GM23338 (cell line): ENCODE results near the gene COL4A1. TPM values are rescaled to one million over a fixed set of nuclear protein-coding genes. Genes with fewer than 3 reads are reported as not detected.

Experiments
- ATAC-seq: fragments of 200-7000 bp; cut with Tn5 transposase; 3 replicates; pipeline ENCODE4 v1.9.1; 2020
- DNase-seq: peaks from one replicate; pipeline ENCODE4 v3.0.0-alpha.2; 2015; ENCODE audit warnings: low spot score
- H2AFZ ChIP-seq: fragments of 200-600 bp; sonication (generic); 2 replicates; pipeline ENCODE4 v1.8.0; 2016; ENCODE audit warnings: antibody characterized with exemption, mild to moderate bottlenecking, moderate library complexity
- H3F3A ChIP-seq: fragments of 200-600 bp; sonication (generic); replicated peaks from 2 replicates; pipeline ENCODE4 v1.8.0; 2017; ENCODE audit warnings: antibody characterized with exemption, mixed run types, low read depth
- H3K27ac ChIP-seq: fragments of 200-600 bp; sonication (generic); 2 replicates; pipeline ENCODE4 v1.6.1; 2016; ENCODE audit warnings: low read depth
- H3K27me3 ChIP-seq: fragments of 200-600 bp; sonication (generic); 2 replicates; pipeline ENCODE4 v1.8.0; 2016; ENCODE audit warnings: mild to moderate bottlenecking, mixed run types, moderate library complexity; ENCODE audit not compliant: insufficient read depth
- H3K36me3 ChIP-seq: fragments of 200-600 bp; sonication (generic); 2 replicates; pipeline ENCODE4 v1.8.0; 2016; ENCODE audit warnings: mild to moderate bottlenecking; ENCODE audit not compliant: insufficient read depth
- H3K4me1 ChIP-seq: fragments of 200-600 bp; sonication (generic); 2 replicates; pipeline ENCODE4 v1.8.0; 2016; ENCODE audit warnings: mild to moderate bottlenecking, moderate library complexity; ENCODE audit not compliant: insufficient read depth
- H3K4me2 ChIP-seq: fragments of 200-600 bp; sonication (generic); 2 replicates; pipeline ENCODE4 v1.7.1; 2017; ENCODE audit warnings: mixed run types
- H3K4me3 ChIP-seq: fragments of 200-600 bp; sonication (generic); 2 replicates; pipeline ENCODE4 v1.6.1; 2016; ENCODE audit warnings: mixed run types
- H3K79me2 ChIP-seq: fragments of 200-600 bp; sonication (generic); replicated peaks from 2 replicates; pipeline ENCODE4 v1.8.0; 2017; ENCODE audit warnings: mild to moderate bottlenecking; ENCODE audit not compliant: insufficient read depth
- H3K9me2 ChIP-seq: fragments of 200-600 bp; sonication (generic); 2 replicates; pipeline ENCODE4 v1.8.0; 2017; ENCODE audit not compliant: insufficient read depth
- H4K20me1 ChIP-seq: fragments of 200-600 bp; sonication (generic); replicated peaks from 2 replicates; pipeline ENCODE4 v1.8.0; 2017; ENCODE audit warnings: mild to moderate bottlenecking; ENCODE audit not compliant: insufficient read depth
- H3K27ac Mint-ChIP-seq: 2 replicates; pipeline ENCODE4 v1.8.0; 2020; ENCODE audit warnings: inconsistent platforms, mild to moderate bottlenecking, moderate library complexity, mixed read lengths
- H3K27me3 Mint-ChIP-seq: 3 replicates; pipeline ENCODE4 v1.8.0; 2022; ENCODE audit warnings: low read depth, mild to moderate bottlenecking, moderate library complexity, mixed read lengths, inconsistent platforms; ENCODE audit not compliant: insufficient read depth, poor library complexity
- H3K36me3 Mint-ChIP-seq: 3 replicates; pipeline ENCODE4 v1.8.0; 2021; ENCODE audit warnings: low read depth, mild to moderate bottlenecking, inconsistent platforms, moderate library complexity, mixed read lengths
- H3K4me1 Mint-ChIP-seq: 3 replicates; pipeline ENCODE4 v1.8.0; 2020; ENCODE audit warnings: mild to moderate bottlenecking, inconsistent platforms, mixed read lengths
- H3K4me3 Mint-ChIP-seq: 3 replicates; pipeline ENCODE4 v1.8.0; 2021; ENCODE audit warnings: moderate library complexity, mild to moderate bottlenecking, inconsistent platforms, mixed read lengths
- H3K9me3 Mint-ChIP-seq: 3 replicates; pipeline ENCODE4 v1.8.0; 2020; ENCODE audit warnings: moderate library complexity, mild to moderate bottlenecking, inconsistent platforms, mixed read lengths
- EZH2phosphoT487 ChIP-seq: fragments of 200-600 bp; sonication (generic); IDR thresholded peaks from one replicate; pipeline ENCODE4 v1.8.1; 2018; ENCODE audit warnings: antibody characterized with exemption; ENCODE audit not compliant: unreplicated experiment
- JUNB ChIP-seq: IDR thresholded peaks from one replicate; pipeline ENCODE4 v1.6.1; 2016; ENCODE audit warnings: antibody characterized with exemption; ENCODE audit not compliant: unreplicated experiment
- POLR2AphosphoS5 ChIP-seq: IDR thresholded peaks from 2 replicates; pipeline ENCODE4 v1.6.1; 2016; ENCODE audit warnings: antibody characterized with exemption, low read depth
- STAT1 ChIP-seq: IDR thresholded peaks from one replicate; pipeline ENCODE4 v1.6.1; 2016; ENCODE audit warnings: antibody characterized with exemption; ENCODE audit not compliant: unreplicated experiment
- ZNF114 ChIP-seq: fragments of 250-450 bp; sonication (Bioruptor Pico); IDR thresholded peaks from 2 replicates; pipeline ENCODE4 v1.5.0; 2020; ENCODE audit warnings: mild to moderate bottlenecking, moderate library complexity
- ZNF331 ChIP-seq: fragments of 250-450 bp; sonication (Bioruptor Pico); IDR thresholded peaks from 2 replicates; pipeline ENCODE4 v1.5.0; 2020; ENCODE audit warnings: low read depth, mild to moderate bottlenecking, moderate library complexity
- polyA plus RNA-seq: library from polyadenylated mRNA; unstranded; fragments of >200 nt; fragmentation: Nextera tagmentation; extraction: Ambion mirVana; gene quantifications from 2 replicates; pipeline ENCODE4 v1.2.1, GENCODE V29; 2016
- total RNA-seq: library from RNA; depleted of rRNA; stranded (reverse); fragments of >200 nt; shearing (Covaris generic); gene quantifications from 2 replicates; pipeline ENCODE4 v1.2.3, GENCODE V29; 2014
- TF ChIP-seq, protein P1 (sequence below): IDR thresholded peaks from one replicate; pipeline ENCODE4 v1.6.1; 2018; ENCODE audit warnings: antibody characterized with exemption; ENCODE audit not compliant: unreplicated experiment
- TF ChIP-seq, protein P2 (sequence below): fragments of 250-450 bp; sonication (Bioruptor Pico); IDR thresholded peaks from 2 replicates; pipeline ENCODE4 v1.5.0; 2020; ENCODE audit warnings: mild to moderate bottlenecking, moderate library complexity
- TF ChIP-seq, protein P3 (sequence below), 2 experiments: fragments of 200-600 bp in 1 of 2; sonication (generic) in 1 of 2; conservative IDR thresholded peaks; 2 replicates each; pipeline versions ENCODE4 v1.5.1 to v1.6.1; 2016 to 2017; ENCODE audit warnings: antibody characterized with exemption in 2 of 2, low read depth in 2 of 2, mild to moderate bottlenecking in 2 of 2, moderate library complexity in 1 of 2

COL4A1 gene
- total and polyA plus RNA-seq, 2 experiments from 2014 or later = 39.1 to 110 TPM

DNA sequence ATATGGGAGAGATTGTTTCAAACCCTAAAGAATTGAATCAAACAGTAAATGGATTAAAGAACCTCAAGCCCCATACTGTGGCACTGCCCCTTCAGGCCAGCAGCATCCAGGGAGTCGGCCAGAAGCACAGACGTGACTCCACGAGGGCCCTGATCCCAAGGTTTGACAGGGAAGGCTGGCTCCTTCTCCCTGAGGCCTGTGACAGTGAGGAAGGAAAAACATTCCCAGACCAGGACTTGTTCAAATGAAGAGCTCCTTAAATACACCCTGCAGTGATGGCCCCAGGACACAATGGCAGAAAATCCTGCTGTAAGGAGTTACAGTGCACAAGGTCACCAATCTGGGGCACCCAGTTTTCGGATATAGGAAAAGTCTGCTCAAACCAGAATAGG, 91.0 kb downstream of the COL4A1 start (continued):
- TF ChIP-seq POLR2AphosphoS5 (no peak), ZNF331 (CRISPR knock-in tag) (no peak), EZH2phosphoT487 (no peak), STAT1 (no peak), ZNF114 (CRISPR knock-in tag) (no peak)

DNA sequence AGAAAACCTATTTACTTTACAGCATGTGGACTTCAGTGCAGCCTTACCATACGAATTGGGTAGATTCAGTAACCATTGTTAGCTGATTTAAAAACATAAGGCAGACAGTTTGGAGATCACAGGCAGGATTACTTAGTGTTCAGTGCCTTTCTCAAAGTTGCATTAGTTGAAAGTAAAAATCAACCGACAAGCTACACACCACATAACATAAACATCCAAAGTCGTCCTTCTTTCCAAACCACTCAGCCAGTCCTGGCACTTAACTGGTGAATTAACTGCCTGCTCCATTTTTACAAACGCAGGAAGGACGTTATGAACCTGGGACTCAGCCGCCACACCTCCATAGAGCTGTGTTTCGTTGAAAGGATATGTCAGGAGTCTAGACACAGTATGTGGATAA, 91.4 kb downstream of the COL4A1 start:
- peaks cover 2% of the 10 kb centered on the region for H3K27me3 Mint-ChIP-seq
- TF ChIP-seq, protein P1, sequence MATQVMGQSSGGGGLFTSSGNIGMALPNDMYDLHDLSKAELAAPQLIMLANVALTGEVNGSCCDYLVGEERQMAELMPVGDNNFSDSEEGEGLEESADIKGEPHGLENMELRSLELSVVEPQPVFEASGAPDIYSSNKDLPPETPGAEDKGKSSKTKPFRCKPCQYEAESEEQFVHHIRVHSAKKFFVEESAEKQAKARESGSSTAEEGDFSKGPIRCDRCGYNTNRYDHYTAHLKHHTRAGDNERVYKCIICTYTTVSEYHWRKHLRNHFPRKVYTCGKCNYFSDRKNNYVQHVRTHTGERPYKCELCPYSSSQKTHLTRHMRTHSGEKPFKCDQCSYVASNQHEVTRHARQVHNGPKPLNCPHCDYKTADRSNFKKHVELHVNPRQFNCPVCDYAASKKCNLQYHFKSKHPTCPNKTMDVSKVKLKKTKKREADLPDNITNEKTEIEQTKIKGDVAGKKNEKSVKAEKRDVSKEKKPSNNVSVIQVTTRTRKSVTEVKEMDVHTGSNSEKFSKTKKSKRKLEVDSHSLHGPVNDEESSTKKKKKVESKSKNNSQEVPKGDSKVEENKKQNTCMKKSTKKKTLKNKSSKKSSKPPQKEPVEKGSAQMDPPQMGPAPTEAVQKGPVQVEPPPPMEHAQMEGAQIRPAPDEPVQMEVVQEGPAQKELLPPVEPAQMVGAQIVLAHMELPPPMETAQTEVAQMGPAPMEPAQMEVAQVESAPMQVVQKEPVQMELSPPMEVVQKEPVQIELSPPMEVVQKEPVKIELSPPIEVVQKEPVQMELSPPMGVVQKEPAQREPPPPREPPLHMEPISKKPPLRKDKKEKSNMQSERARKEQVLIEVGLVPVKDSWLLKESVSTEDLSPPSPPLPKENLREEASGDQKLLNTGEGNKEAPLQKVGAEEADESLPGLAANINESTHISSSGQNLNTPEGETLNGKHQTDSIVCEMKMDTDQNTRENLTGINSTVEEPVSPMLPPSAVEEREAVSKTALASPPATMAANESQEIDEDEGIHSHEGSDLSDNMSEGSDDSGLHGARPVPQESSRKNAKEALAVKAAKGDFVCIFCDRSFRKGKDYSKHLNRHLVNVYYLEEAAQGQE = no peak
- TF ChIP-seq JUNB = no peak
- TF ChIP-seq EZH2phosphoT487 = no peak
- TF ChIP-seq ZNF331 (CRISPR knock-in tag) = no peak
- TF ChIP-seq, protein P2, sequence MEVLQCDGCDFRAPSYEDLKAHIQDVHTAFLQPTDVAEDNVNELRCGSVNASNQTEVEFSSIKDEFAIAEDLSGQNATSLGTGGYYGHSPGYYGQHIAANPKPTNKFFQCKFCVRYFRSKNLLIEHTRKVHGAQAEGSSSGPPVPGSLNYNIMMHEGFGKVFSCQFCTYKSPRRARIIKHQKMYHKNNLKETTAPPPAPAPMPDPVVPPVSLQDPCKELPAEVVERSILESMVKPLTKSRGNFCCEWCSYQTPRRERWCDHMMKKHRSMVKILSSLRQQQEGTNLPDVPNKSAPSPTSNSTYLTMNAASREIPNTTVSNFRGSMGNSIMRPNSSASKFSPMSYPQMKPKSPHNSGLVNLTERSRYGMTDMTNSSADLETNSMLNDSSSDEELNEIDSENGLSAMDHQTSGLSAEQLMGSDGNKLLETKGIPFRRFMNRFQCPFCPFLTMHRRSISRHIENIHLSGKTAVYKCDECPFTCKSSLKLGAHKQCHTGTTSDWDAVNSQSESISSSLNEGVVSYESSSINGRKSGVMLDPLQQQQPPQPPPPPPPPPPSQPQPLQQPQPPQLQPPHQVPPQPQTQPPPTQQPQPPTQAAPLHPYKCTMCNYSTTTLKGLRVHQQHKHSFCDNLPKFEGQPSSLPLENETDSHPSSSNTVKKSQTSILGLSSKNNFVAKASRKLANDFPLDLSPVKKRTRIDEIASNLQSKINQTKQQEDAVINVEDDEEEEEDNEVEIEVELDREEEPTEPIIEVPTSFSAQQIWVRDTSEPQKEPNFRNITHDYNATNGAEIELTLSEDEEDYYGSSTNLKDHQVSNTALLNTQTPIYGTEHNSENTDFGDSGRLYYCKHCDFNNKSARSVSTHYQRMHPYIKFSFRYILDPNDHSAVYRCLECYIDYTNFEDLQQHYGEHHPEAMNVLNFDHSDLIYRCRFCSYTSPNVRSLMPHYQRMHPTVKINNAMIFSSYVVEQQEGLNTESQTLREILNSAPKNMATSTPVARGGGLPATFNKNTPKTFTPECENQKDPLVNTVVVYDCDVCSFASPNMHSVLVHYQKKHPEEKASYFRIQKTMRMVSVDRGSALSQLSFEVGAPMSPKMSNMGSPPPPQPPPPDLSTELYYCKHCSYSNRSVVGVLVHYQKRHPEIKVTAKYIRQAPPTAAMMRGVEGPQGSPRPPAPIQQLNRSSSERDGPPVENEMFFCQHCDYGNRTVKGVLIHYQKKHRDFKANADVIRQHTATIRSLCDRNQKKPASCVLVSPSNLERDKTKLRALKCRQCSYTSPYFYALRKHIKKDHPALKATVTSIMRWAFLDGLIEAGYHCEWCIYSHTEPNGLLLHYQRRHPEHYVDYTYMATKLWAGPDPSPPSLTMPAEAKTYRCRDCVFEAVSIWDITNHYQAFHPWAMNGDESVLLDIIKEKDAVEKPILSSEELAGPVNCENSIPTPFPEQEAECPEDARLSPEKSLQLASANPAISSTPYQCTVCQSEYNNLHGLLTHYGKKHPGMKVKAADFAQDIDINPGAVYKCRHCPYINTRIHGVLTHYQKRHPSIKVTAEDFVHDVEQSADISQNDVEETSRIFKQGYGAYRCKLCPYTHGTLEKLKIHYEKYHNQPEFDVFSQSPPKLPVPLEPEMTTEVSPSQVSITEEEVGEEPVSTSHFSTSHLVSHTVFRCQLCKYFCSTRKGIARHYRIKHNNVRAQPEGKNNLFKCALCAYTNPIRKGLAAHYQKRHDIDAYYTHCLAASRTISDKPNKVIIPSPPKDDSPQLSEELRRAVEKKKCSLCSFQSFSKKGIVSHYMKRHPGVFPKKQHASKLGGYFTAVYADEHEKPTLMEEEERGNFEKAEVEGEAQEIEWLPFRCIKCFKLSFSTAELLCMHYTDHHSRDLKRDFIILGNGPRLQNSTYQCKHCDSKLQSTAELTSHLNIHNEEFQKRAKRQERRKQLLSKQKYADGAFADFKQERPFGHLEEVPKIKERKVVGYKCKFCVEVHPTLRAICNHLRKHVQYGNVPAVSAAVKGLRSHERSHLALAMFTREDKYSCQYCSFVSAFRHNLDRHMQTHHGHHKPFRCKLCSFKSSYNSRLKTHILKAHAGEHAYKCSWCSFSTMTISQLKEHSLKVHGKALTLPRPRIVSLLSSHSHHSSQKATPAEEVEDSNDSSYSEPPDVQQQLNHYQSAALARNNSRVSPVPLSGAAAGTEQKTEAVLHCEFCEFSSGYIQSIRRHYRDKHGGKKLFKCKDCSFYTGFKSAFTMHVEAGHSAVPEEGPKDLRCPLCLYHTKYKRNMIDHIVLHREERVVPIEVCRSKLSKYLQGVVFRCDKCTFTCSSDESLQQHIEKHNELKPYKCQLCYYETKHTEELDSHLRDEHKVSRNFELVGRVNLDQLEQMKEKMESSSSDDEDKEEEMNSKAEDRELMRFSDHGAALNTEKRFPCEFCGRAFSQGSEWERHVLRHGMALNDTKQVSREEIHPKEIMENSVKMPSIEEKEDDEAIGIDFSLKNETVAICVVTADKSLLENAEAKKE (CRISPR knock-in tag) = no peak
- TF ChIP-seq, protein P3, sequence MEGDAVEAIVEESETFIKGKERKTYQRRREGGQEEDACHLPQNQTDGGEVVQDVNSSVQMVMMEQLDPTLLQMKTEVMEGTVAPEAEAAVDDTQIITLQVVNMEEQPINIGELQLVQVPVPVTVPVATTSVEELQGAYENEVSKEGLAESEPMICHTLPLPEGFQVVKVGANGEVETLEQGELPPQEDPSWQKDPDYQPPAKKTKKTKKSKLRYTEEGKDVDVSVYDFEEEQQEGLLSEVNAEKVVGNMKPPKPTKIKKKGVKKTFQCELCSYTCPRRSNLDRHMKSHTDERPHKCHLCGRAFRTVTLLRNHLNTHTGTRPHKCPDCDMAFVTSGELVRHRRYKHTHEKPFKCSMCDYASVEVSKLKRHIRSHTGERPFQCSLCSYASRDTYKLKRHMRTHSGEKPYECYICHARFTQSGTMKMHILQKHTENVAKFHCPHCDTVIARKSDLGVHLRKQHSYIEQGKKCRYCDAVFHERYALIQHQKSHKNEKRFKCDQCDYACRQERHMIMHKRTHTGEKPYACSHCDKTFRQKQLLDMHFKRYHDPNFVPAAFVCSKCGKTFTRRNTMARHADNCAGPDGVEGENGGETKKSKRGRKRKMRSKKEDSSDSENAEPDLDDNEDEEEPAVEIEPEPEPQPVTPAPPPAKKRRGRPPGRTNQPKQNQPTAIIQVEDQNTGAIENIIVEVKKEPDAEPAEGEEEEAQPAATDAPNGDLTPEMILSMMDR (conservative IDR thresholded peaks at IDR 0.05; ENCODE audit: low read depth in 2 of 2) = no peak
- H3K79me2 ChIP-seq = no peaks in the 10 kb centered on the region; the same call in 1 of the 2 replicates
- H3K4me1 Mint-ChIP-seq = peaks cover 11% of the 10 kb centered on the region; the same call in 2 of the 3 replicates
- H3K4me1 ChIP-seq = 0 out of 2 replicates have a peak, but pooled peaks cover 4% of the 10 kb centered on the region
- no peaks in the 10 kb centered on the region for H4K20me1 ChIP-seq
- no peaks in the 10 kb centered on the region for H3K36me3 Mint-ChIP-seq
- no peaks in the 10 kb centered on the region for H3K9me3 Mint-ChIP-seq
- H3F3A ChIP-seq = no peaks in the 10 kb centered on the region
- H3K27ac Mint-ChIP-seq = no peak overlapping the region
- no peak overlapping the region for H2AFZ ChIP-seq
- no peak overlapping the region for H3K4me2 ChIP-seq
- H3K27me3 ChIP-seq = no peaks in the 10 kb centered on the region
- ATAC-seq (no peak), DNase-seq (no peak)
- H3K27ac ChIP-seq = no peak overlapping the region
- H3K4me3 Mint-ChIP-seq = no peak overlapping the region
- H3K36me3 ChIP-seq = no peaks in the 10 kb centered on the region
- no peaks in the 10 kb centered on the region for H3K9me2 ChIP-seq
- no peak overlapping the region for H3K4me3 ChIP-seq
